Neural crest cell (in vitro differentiated cells): ENCODE results near the gene MAP4K5. TPM values are rescaled to one million over a fixed set of nuclear protein-coding genes. Genes with fewer than 3 reads are reported as not detected.

Source experiments
- DNase-seq: peaks from one replicate; pipeline ENCODE4 v3.0.0; 2021; ENCODE audit warnings: low read depth, mixed read lengths, low spot score
- H3K27ac Mint-ChIP-seq: one replicate; pipeline ENCODE4 v1.8.0; 2021; ENCODE audit warnings: mild to moderate bottlenecking, mixed read lengths; ENCODE audit not compliant: unreplicated experiment
- H3K27me3 Mint-ChIP-seq: 2 replicates; pipeline ENCODE4 v1.8.0; 2021; ENCODE audit warnings: low read depth, mild to moderate bottlenecking, mixed read lengths
- H3K36me3 Mint-ChIP-seq: 2 replicates; pipeline ENCODE4 v1.8.0; 2021; ENCODE audit warnings: low read depth, mild to moderate bottlenecking, mixed read lengths
- H3K4me1 Mint-ChIP-seq: 2 replicates; pipeline ENCODE4 v1.8.0; 2021; ENCODE audit warnings: mixed read lengths
- H3K4me3 Mint-ChIP-seq: one replicate; pipeline ENCODE4 v1.8.0; 2021; ENCODE audit warnings: mild to moderate bottlenecking, mixed read lengths
- H3K9me3 Mint-ChIP-seq: 2 replicates; pipeline ENCODE4 v1.8.0; 2021; ENCODE audit warnings: mixed read lengths
- total RNA-seq: library from RNA; stranded (reverse); gene quantifications from 2 replicates; pipeline ENCODE4 v1.2.1, GENCODE V29; 2021
- TF ChIP-seq, protein P1 (sequence below): fragments of 200-600 bp; sonication (generic); conservative IDR thresholded peaks from 2 replicates; pipeline ENCODE4 v1.5.0; 2021; ENCODE audit warnings: antibody characterized with exemption, mild to moderate bottlenecking

MAP4K5 gene
- total RNA-seq, 1 donor from 2014 or later = 67.9 TPM

DNA sequence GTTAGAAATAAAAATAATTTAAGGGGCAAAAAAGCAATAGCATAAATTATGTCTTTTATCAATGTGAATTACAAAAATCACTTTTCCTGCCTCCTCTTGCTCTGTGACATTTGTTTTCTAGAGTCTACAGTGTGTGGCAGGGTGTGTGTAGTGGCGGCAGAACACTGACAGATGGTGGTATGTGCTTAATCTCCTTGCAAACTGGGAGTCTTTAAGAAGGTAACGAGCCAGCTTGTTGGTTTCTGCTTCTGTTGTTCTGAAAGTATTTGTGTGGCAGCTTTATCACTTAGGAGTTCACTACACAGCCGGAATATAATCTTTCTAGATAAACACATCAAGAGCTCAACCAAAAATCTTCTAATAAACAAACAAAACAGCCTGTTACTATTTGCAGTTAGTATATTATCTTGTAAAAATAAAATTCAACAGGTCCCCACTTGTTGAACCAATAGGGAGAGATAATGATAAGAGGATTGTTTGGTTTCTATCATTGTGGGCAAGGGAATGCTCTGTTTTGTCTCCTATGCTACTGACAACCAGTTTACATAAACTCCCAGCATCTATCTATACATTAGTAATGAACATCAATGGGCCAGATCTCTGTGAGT, 148.6 kb downstream of the MAP4K5 start:
- Mint-ChIP-seq H3K27me3 (no peaks in the 10 kb centered on the region), H3K4me3 (no peak overlapping the region), H3K36me3 (peaks cover 2% of the 10 kb centered on the region), H3K4me1 (no peaks in the 10 kb centered on the region), H3K9me3 (no peaks in the 10 kb centered on the region), H3K27ac (no peak overlapping the region)
- DNase-seq = no peak
- TF ChIP-seq, protein P1, sequence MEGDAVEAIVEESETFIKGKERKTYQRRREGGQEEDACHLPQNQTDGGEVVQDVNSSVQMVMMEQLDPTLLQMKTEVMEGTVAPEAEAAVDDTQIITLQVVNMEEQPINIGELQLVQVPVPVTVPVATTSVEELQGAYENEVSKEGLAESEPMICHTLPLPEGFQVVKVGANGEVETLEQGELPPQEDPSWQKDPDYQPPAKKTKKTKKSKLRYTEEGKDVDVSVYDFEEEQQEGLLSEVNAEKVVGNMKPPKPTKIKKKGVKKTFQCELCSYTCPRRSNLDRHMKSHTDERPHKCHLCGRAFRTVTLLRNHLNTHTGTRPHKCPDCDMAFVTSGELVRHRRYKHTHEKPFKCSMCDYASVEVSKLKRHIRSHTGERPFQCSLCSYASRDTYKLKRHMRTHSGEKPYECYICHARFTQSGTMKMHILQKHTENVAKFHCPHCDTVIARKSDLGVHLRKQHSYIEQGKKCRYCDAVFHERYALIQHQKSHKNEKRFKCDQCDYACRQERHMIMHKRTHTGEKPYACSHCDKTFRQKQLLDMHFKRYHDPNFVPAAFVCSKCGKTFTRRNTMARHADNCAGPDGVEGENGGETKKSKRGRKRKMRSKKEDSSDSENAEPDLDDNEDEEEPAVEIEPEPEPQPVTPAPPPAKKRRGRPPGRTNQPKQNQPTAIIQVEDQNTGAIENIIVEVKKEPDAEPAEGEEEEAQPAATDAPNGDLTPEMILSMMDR = no peak

DNA sequence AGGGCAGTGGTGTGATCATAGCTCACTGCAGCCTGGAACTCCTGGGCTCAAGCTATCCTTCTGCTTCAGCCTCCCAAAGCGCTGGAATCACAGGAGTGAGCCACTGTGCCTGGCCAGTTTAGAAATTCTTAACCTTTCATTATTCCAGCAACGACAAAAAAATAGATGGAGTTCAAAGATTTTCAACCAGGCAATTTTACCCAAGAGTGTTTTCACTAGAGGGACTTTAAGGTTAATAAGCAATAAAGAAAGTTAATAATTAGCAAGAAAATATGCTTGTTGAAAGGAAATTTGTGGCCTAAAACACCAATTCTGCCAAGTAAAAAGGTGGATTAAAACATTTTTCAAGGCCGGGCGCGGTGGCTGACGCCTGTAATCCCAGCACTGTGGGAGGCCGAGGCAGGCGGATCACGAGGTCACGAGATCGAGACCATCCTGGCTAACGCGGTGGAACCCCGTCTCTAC, 150.5 kb downstream of the MAP4K5 start:
- Mint-ChIP-seq H3K9me3 (no peaks in the 10 kb centered on the region), H3K27me3 (no peaks in the 10 kb centered on the region), H3K27ac (no peak overlapping the region), H3K4me1 (no peaks in the 10 kb centered on the region), H3K4me3 (no peak overlapping the region), H3K36me3 (peaks cover 2% of the 10 kb centered on the region)
- TF ChIP-seq, protein P1 = no peak
- DNase-seq = no peak

DNA sequence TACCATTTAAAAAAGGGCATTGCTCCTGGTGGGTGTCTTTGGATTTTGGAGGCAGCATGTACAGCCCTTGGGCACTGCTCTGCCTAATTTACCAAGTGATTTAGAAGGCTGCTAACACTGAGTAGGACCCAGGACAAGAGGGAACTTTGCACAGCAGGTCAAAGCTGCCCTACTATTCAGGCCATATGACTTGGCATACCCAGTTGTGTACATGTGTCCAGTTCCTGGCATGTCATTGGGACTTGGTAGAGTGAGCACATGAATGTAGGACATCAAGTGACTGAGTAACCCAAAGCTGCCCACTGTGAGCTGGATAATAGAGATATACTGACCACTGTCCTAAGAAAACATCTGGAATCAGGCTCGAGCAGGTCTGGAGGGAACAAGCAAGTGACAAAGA, 151.4 kb downstream of the MAP4K5 start:
- H3K27ac Mint-ChIP-seq = no peak overlapping the region
- H3K4me1 Mint-ChIP-seq = no peaks in the 10 kb centered on the region
- no peaks in the 10 kb centered on the region for H3K27me3 Mint-ChIP-seq
- H3K9me3 Mint-ChIP-seq = no peaks in the 10 kb centered on the region
- TF ChIP-seq, protein P1 = no peak
- no peak overlapping the region for H3K4me3 Mint-ChIP-seq
- no peak for DNase-seq
- H3K36me3 Mint-ChIP-seq = peaks cover 2% of the 10 kb centered on the region

DNA sequence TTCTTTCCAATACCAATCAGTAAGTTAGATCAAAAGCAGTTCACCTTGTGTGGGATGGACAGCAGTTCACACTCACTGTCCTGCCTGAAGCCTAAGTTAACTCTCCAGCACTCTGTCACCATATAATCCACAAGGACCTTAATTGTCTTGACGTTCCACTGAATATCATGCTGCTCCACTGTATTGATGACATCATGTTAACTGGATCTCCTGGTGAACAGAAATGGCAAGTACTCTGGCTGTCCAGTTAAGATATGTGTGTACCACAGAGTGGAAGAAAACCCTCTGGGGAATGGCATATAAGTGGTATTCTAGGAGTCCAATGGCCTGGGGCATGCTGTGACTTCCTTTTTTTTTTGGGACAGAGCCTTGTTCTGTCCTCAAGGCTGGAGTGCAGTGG, 151.9 kb downstream of the MAP4K5 start:
- no peak overlapping the region for H3K27ac Mint-ChIP-seq
- DNase-seq = no peak
- H3K9me3 Mint-ChIP-seq = no peaks in the 10 kb centered on the region
- H3K4me1 Mint-ChIP-seq = no peaks in the 10 kb centered on the region
- no peaks in the 10 kb centered on the region for H3K27me3 Mint-ChIP-seq
- no peak overlapping the region for H3K4me3 Mint-ChIP-seq
- H3K36me3 Mint-ChIP-seq = peaks cover 2% of the 10 kb centered on the region
- TF ChIP-seq, protein P1 = no peak

DNA sequence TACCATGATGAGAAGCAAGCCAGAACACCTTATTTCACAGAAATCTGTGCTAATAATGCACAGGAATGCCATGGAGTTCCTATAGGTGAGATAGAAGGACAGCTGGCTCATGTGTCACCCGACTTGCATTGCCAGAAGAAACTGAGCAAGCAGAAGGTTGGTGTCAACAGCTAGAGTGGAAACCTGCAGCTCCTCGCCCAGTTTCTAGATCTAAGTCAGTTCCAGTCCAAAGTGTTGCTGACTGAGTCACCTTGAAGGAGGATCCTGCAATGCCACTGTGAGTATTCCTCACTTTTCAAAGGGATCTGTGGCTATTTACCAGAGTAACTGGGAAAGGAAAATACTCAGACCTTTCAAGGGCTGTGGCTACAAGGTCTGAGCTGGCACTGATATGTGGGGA, 152.8 kb downstream of the MAP4K5 start:
- Mint-ChIP-seq H3K4me3 (no peak overlapping the region), H3K27me3 (no peaks in the 10 kb centered on the region), H3K4me1 (no peaks in the 10 kb centered on the region), H3K36me3 (peaks cover 2% of the 10 kb centered on the region), H3K9me3 (no peaks in the 10 kb centered on the region), H3K27ac (no peak overlapping the region)
- TF ChIP-seq, protein P1 = no peak
- DNase-seq = no peak
